H9 (cell line): ENCODE measurements around the gene P2RX6. TPM values are rescaled to one million over a fixed set of nuclear protein-coding genes. Genes with fewer than 3 reads are reported as not detected.
A peak's percentile ranks its signal among the peaks of the same experiment; 100 is the strongest.

Source experiments
- DNase-seq: peaks from one replicate; pipeline ENCODE4 v3.0.0-alpha.2; 2017
- H2AFZ ChIP-seq: one replicate; pipeline ENCODE4 v1.6.1; 2013; ENCODE audit warnings: mild to moderate bottlenecking, low read length, control low read depth, moderate library complexity
- H2AK5ac ChIP-seq: 2 replicates; pipeline ENCODE4 v1.6.1; 2013; ENCODE audit warnings: low read length, control low read depth, mixed read lengths; ENCODE audit not compliant: insufficient read length
- H2BK120ac ChIP-seq: one replicate; pipeline ENCODE4 v1.6.1; 2013; ENCODE audit warnings: low read depth, mild to moderate bottlenecking, low read length, control low read depth, inconsistent platforms; ENCODE audit not compliant: poor library complexity, severe bottlenecking
- H2BK12ac ChIP-seq: 2 replicates; pipeline ENCODE4 v1.6.1; 2013; ENCODE audit warnings: low read length, control low read depth, mixed read lengths, low read depth; ENCODE audit not compliant: insufficient read length
- H2BK15ac ChIP-seq: 2 replicates; pipeline ENCODE4 v1.6.1; 2013; ENCODE audit warnings: low read depth, low read length, control low read depth
- H2BK20ac ChIP-seq: one replicate; pipeline ENCODE4 v1.6.1; 2013; ENCODE audit warnings: low read depth, mild to moderate bottlenecking, low read length, control low read depth, inconsistent platforms; ENCODE audit not compliant: poor library complexity, severe bottlenecking
- H2BK5ac ChIP-seq: 2 replicates; pipeline ENCODE4 v1.6.1; 2013; ENCODE audit warnings: low read length, control low read depth, mixed read lengths; ENCODE audit not compliant: insufficient read length
- H3K14ac ChIP-seq: 2 replicates; pipeline ENCODE4 v1.6.1; 2013; ENCODE audit warnings: low read length, control low read depth; ENCODE audit not compliant: insufficient read depth
- H3K18ac ChIP-seq: 2 replicates; pipeline ENCODE4 v1.6.1; 2013; ENCODE audit warnings: low read depth, mild to moderate bottlenecking, mixed read lengths, low read length, control low read depth; ENCODE audit not compliant: insufficient read length
- H3K23ac ChIP-seq: 2 replicates; pipeline ENCODE4 v1.6.1; 2013; ENCODE audit warnings: low read length, control low read depth, mixed read lengths, low read depth; ENCODE audit not compliant: insufficient read length
- H3K23me2 ChIP-seq: 2 replicates; pipeline ENCODE4 v1.6.1; 2013; ENCODE audit warnings: low read depth, mild to moderate bottlenecking, mixed read lengths, low read length, control low read depth; ENCODE audit not compliant: insufficient read length, poor library complexity, severe bottlenecking
- H3K27ac ChIP-seq: 2 replicates; pipeline ENCODE4 v1.5.1; 2013; ENCODE audit warnings: low read length, control low read depth, mixed read lengths, low read depth; ENCODE audit not compliant: insufficient read length
- H3K27me3 ChIP-seq: 2 replicates; pipeline ENCODE4 v1.6.1; 2013; ENCODE audit warnings: low read length, control low read depth, inconsistent platforms; ENCODE audit not compliant: insufficient read depth
- H3K4ac ChIP-seq: 2 replicates; pipeline ENCODE4 v1.6.1; 2013; ENCODE audit warnings: low read depth, mild to moderate bottlenecking, control low read depth, inconsistent platforms, low read length, moderate library complexity
- H3K4me1 ChIP-seq: 2 replicates; pipeline ENCODE4 v1.6.1; 2013; ENCODE audit warnings: low read length, control low read depth, inconsistent platforms; ENCODE audit not compliant: insufficient read depth
- H3K4me2 ChIP-seq: 2 replicates; pipeline ENCODE4 v1.6.1; 2013; ENCODE audit warnings: low read length, control low read depth, mixed read lengths; ENCODE audit not compliant: insufficient read length, insufficient read depth
- H3K56ac ChIP-seq: 2 replicates; pipeline ENCODE4 v1.6.1; 2013; ENCODE audit warnings: low read depth, mild to moderate bottlenecking, mixed read lengths, low read length, control low read depth; ENCODE audit not compliant: insufficient read length
- H3K79me1 ChIP-seq: 2 replicates; pipeline ENCODE4 v1.6.1; 2013; ENCODE audit warnings: low read depth, mild to moderate bottlenecking, moderate library complexity, low read length, control low read depth, inconsistent platforms; ENCODE audit not compliant: insufficient read depth, poor library complexity, severe bottlenecking
- H3K79me2 ChIP-seq: 2 replicates; pipeline ENCODE4 v1.6.1; 2013; ENCODE audit warnings: low read length, control low read depth, inconsistent platforms; ENCODE audit not compliant: insufficient read depth
- H3K9ac ChIP-seq: 2 replicates; pipeline ENCODE4 v1.6.1; 2013; ENCODE audit warnings: low read length, control low read depth, mixed read lengths; ENCODE audit not compliant: insufficient read length; ENCODE audit errors: extremely low read depth
- H3K9me3 ChIP-seq: one replicate; pipeline ENCODE4 v1.6.1; 2013; ENCODE audit warnings: low read depth, low read length, inconsistent platforms; ENCODE audit not compliant: control insufficient read depth
- H3T11ph ChIP-seq: one replicate; pipeline ENCODE4 v1.6.1; 2013; ENCODE audit warnings: mild to moderate bottlenecking, low read length, control low read depth, inconsistent platforms
- H4K20me1 ChIP-seq: one replicate; pipeline ENCODE4 v1.6.1; 2013; ENCODE audit not compliant: control insufficient read depth, insufficient read length, insufficient read depth
- H4K5ac ChIP-seq: 2 replicates; pipeline ENCODE4 v1.6.1; 2013; ENCODE audit warnings: low read depth, mild to moderate bottlenecking, mixed read lengths, low read length, control low read depth; ENCODE audit not compliant: insufficient read length
- H4K8ac ChIP-seq: replicated peaks from 2 replicates; pipeline ENCODE4 v1.6.1; 2013; ENCODE audit warnings: low read length, control low read depth, mixed read lengths, low read depth; ENCODE audit not compliant: insufficient read length
- H4K91ac ChIP-seq: 2 replicates; pipeline ENCODE4 v1.6.1; 2013; ENCODE audit warnings: low read depth, mild to moderate bottlenecking, moderate library complexity, mixed read lengths, low read length, control low read depth; ENCODE audit not compliant: insufficient read length
- H3K27ac Mint-ChIP-seq, 3 experiments: 2 replicates in 2 of 3; 3 replicates in 1 of 3; pipeline ENCODE4 v1.8.0; 2020 to 2021; ENCODE audit warnings: mixed read lengths in 3 of 3, mild to moderate bottlenecking in 1 of 3, moderate library complexity in 1 of 3
- H3K27me3 Mint-ChIP-seq: 2 replicates; pipeline ENCODE4 v1.8.0; 2021; ENCODE audit warnings: low read depth, mild to moderate bottlenecking, moderate library complexity, mixed read lengths
- H3K36me3 Mint-ChIP-seq, 3 experiments: 2 replicates in 2 of 3; 3 replicates in 1 of 3; pipeline ENCODE4 v1.8.0; 2020 to 2021; ENCODE audit warnings: low read depth in 3 of 3, mixed read lengths in 3 of 3; ENCODE audit not compliant: insufficient read depth in 1 of 3
- H3K4me1 Mint-ChIP-seq, 2 experiments: 2 replicates each; pipeline ENCODE4 v1.8.0; 2020; ENCODE audit warnings: mixed read lengths in 2 of 2
- H3K4me3 Mint-ChIP-seq, 2 experiments: 2 replicates in 1 of 2; 3 replicates in 1 of 2; pipeline ENCODE4 v1.8.0; 2020 to 2021; ENCODE audit warnings: mild to moderate bottlenecking in 2 of 2, mixed read lengths in 2 of 2, moderate library complexity in 1 of 2
- H3K9me3 Mint-ChIP-seq, 2 experiments: 2 replicates in 1 of 2; 3 replicates in 1 of 2; pipeline ENCODE4 v1.8.0; 2020; ENCODE audit warnings: mild to moderate bottlenecking in 2 of 2, mixed read lengths in 2 of 2, moderate library complexity in 1 of 2
- CTCF ChIP-seq: fragments of 200-600 bp; sonication (generic); conservative IDR thresholded peaks from 3 replicates; pipeline ENCODE4 v1.8.0; 2021; ENCODE audit warnings: antibody characterized with exemption, mild to moderate bottlenecking
- WGBS: extraction: QIAGEN DNeasy Blood & Tissue Kit; methylation state at CpG from one replicate; pipeline ENCODE4 v1.1.7; 2013; ENCODE audit warnings: missing lambda C conversion rate, low lambda C conversion rate, mixed read lengths; ENCODE audit not compliant: insufficient read length; ENCODE audit errors: extremely low coverage; 5-methylcytosine and 5-hydroxymethylcytosine counted together
- long read RNA-seq: library from polyadenylated mRNA; unstranded; transcript quantifications from one replicate; pipeline ENCODE4 v2.0.0, GENCODE V29; 2020
- total RNA-seq: library from RNA; stranded (reverse); gene quantifications from 2 replicates; pipeline ENCODE4 v1.2.1, GENCODE V29; 2021

Gene P2RX6
- total RNA-seq: not detected in 2 replicates
- long read RNA-seq, partial matches to known transcripts: 0 of 1 reads
- long read RNA-seq, other reads (novel, unspliced or antisense): 1 of 1 reads

GRCh38 chr22:21014726-21015465 lies at the start of gene P2RX6:
P2RX6 (plus strand) TSS chr22:21015165; CDS start chr22:21015175, 10 bp downstream.
- TF ChIP-seq CTCF: no peak
- H4K8ac ChIP-seq: no peak within 1 kb of the TSS

More at GRCh38 chr22:21014726-21015465, at the start of gene P2RX6:
- Histone ChIP-seq H3K9ac (no peak within 1 kb of the TSS), H3T11ph (no peak within 1 kb of the TSS), H3K23ac (no peak within 1 kb of the TSS), H3K23me2 (peaks cover 7% of the 10 kb centered on the region), H3K9me3 (no peaks in the 10 kb centered on the region), H2BK5ac (no peak within 1 kb of the TSS), H3K14ac (0 out of 2 replicates have a peak within 1 kb of the TSS, but pooled peaks have one; percentile 20), H3K56ac (no peak within 1 kb of the TSS), H2BK12ac (no peak within 1 kb of the TSS), H4K5ac (no peak within 1 kb of the TSS), H2BK20ac (no peak within 1 kb of the TSS), H4K20me1 (no peaks in the 10 kb centered on the region), H3K27me3 (no peaks in the 10 kb centered on the region), H2BK15ac (no peak within 1 kb of the TSS), H4K91ac (no peak within 1 kb of the TSS), H3K79me1 (no peaks in the 10 kb centered on the region), H3K18ac (no peak within 1 kb of the TSS), H3K4me2 (peak within 1 kb of the TSS; percentile 39), H3K79me2 (no peaks in the 10 kb centered on the region), H3K27ac (no peak within 1 kb of the TSS), H2AFZ (no peak within 1 kb of the TSS), H2BK120ac (no peak within 1 kb of the TSS), H3K4ac (no peak within 1 kb of the TSS), H2AK5ac (no peak within 1 kb of the TSS), H3K4me1 (peaks cover 3% of the 10 kb centered on the region; the same call in 1 of the 2 replicates)
- peak; percentile 73 for DNase-seq
- Mint-ChIP-seq H3K4me1 (peaks cover 24 to 44% of the 10 kb centered on the region in 2 experiments), H3K36me3 (no peaks in the 10 kb centered on the region), H3K27me3 (peaks cover 54% of the 10 kb centered on the region), H3K4me3 (peak within 1 kb of the TSS; percentile 80 to 95), H3K27ac (peak within 1 kb of the TSS in 2 of 3 experiments; percentile 97; a peak in 4 of 7 replicates), H3K9me3 (peaks cover 2 to 4% of the 10 kb centered on the region in 2 experiments; a peak in 3 of 5 replicates)
- no CpG with 5 or more reads among the region's 12 CpGs for WGBS
